ENCODE results near the gene CHMP2B. TPM values are rescaled to one million over a fixed set of nuclear protein-coding genes. Genes with fewer than 3 reads are reported as not detected.

The CHMP2B gene
- total and polyA plus RNA-seq, 9 of the 15 experiments (the other 6 are each of a cell fraction or from before 2014, with no cell fraction given), result 7.4 to 17.7 (median 10.6) TPM

GRCh38 chr3:87179642-87180041, 47.5 kb upstream of the CHMP2B start:
- Histone ChIP-seq H3K9me3 (replicated peaks; ENCODE audit: control insufficient read depth, insufficient read depth, low read depth, low read length) (no peaks in the 10 kb centered on the region), H3K27ac (ENCODE audit: extremely low read depth, low read depth, low read length) (no peak overlapping the region), H3K36me3 (ENCODE audit: control insufficient read depth, insufficient read depth, low read length) (no peaks in the 10 kb centered on the region), H3K9me1 (ENCODE audit: control insufficient read depth, insufficient read depth, low read length) (no peaks in the 10 kb centered on the region), H3K27me3 (ENCODE audit: control insufficient read depth in 2 of 2, insufficient read depth in 2 of 2, low read length in 2 of 2) (no peaks in the 10 kb centered on the region), H3K4me3 (no peak overlapping the region), H4K20me1 (replicated peaks; ENCODE audit: control insufficient read depth, insufficient read depth, low read length) (no peaks in the 10 kb centered on the region), H3K4me2 (ENCODE audit: insufficient read depth, low read length) (no peak overlapping the region), H3K79me2 (ENCODE audit: control insufficient read depth, insufficient read depth, low read length) (no peaks in the 10 kb centered on the region), H3K9ac (ENCODE audit: insufficient read depth in 1 of 2, low read depth in 2 of 2, low read length in 2 of 2) (no peak overlapping the region), H2AFZ (ENCODE audit: low read depth, low read length) (no peak overlapping the region), H3K4me1 (replicated peaks in 1 of 2; ENCODE audit: control insufficient read depth in 2 of 2, insufficient read depth in 2 of 2, low read length in 2 of 2) (no peaks in the 10 kb centered on the region)
- POLR2A ChIA-PET, result no interaction called here
- intact Hi-C loops (cut with micrococcal nuclease), result no loop called here
- ATAC-seq (no peak), FAIRE-seq (no peak), DNase-seq (ENCODE audit: extremely low read depth in 1 of 4, low spot score in 3 of 4) (no peak)
- TF ChIP-seq ZFP30 (CRISPR knock-in tag; IDR thresholded peaks at IDR 0.05; ENCODE audit: borderline replicate concordance), result no peak
- TF ChIP-seq PATZ1 (CRISPR knock-in tag; IDR thresholded peaks at IDR 0.05; ENCODE audit: borderline replicate concordance), result no peak
- no peak for TF ChIP-seq CBX2 (IDR thresholded peaks at IDR 0.05; ENCODE audit: insufficient read depth, low read length, poor library complexity, severe bottlenecking)
- no peak for TF ChIP-seq NR2C1 (IDR thresholded peaks at IDR 0.05)
- TF ChIP-seq NR2C1 (tag; IDR thresholded peaks at IDR 0.05), result no peak
- no peak for TF ChIP-seq HMG20A (CRISPR knock-in tag; conservative IDR thresholded peaks at IDR 0.05)
- no peak for TF ChIP-seq TAF9B (IDR thresholded peaks at IDR 0.05; ENCODE audit: partially characterized antibody)
- no peak for TF ChIP-seq SETDB1 (IDR thresholded peaks at IDR 0.05; ENCODE audit: low read length)
- no peak for TF ChIP-seq RBM39 (optimal IDR thresholded peaks at IDR 0.05; ENCODE audit: low read depth, low read length)
- TF ChIP-seq MXI1 (IDR thresholded peaks at IDR 0.05; ENCODE audit: low read depth, low read length), result no peak
- TF ChIP-seq KAT7 (CRISPR knock-in tag; IDR thresholded peaks at IDR 0.05; ENCODE audit: borderline replicate concordance), result no peak
- no peak for TF ChIP-seq ZNF232 (CRISPR knock-in tag; IDR thresholded peaks at IDR 0.05)
- no TSS peak for BruUV-seq (replicated peaks)
- CTCF ChIA-PET (ENCODE audit: low intra/inter-chr PET ratio), result no interaction called here
- in situ Hi-C loops (cut with MboI), result no loop called here

Data from K562 (cell line).